ENCODE measurements around the gene AGA.

AGA gene

GRCh38 chr4:177393236-177393635 is 49.0 kb downstream of the AGA start:
- Histone ChIP-seq H3K4me3 (no peak overlapping the region), H3K4me1 (no peaks in the 10 kb centered on the region), H3K9me3 (no peaks in the 10 kb centered on the region), H3K27me3 (ENCODE audit: low read depth) (no peaks in the 10 kb centered on the region), H3K36me3 (replicated peaks) (no peaks in the 10 kb centered on the region)
- no peak for DNase-seq (ENCODE audit: low spot score in 2 of 2)
- in situ Hi-C loops (cut with MboI; ENCODE audit: low sequenced_read_pairs): no loop called here

GRCh38 chr4:177391953-177392352 is 50.3 kb downstream of the AGA start:
- H3K36me3 ChIP-seq (replicated peaks): no peaks in the 10 kb centered on the region
- H3K9me3 ChIP-seq: no peaks in the 10 kb centered on the region
- no peak overlapping the region for H3K4me3 ChIP-seq
- no peaks in the 10 kb centered on the region for H3K27me3 ChIP-seq (ENCODE audit: low read depth)
- DNase-seq (ENCODE audit: low spot score in 2 of 2): no peak
- in situ Hi-C loops (cut with MboI; ENCODE audit: low sequenced_read_pairs): no loop called here
- H3K4me1 ChIP-seq: no peaks in the 10 kb centered on the region

- in situ Hi-C loops (cut with MboI; ENCODE audit: low sequenced_read_pairs): no loop called here
- DNase-seq (ENCODE audit: low spot score in 2 of 2): no peak
- no peaks in the 10 kb centered on the region for H3K9me3 ChIP-seq
These were observed 51.0 kb downstream of the AGA start for GRCh38 chr4:177391287-177391686.

GRCh38 chr4:177386278-177386815 is 55.9 kb downstream of the AGA start:
- no peaks in the 10 kb centered on the region for H3K27me3 ChIP-seq (ENCODE audit: low read depth)
- in situ Hi-C loops (cut with MboI; ENCODE audit: low sequenced_read_pairs): no loop called here
- H3K9me3 ChIP-seq: 0 out of 2 replicates have a peak, but pooled peaks cover under 1% of the 10 kb centered on the region
- no peak for DNase-seq (ENCODE audit: low spot score in 2 of 2)
- H3K36me3 ChIP-seq (replicated peaks): no peaks in the 10 kb centered on the region
- peaks cover 4% of the 10 kb centered on the region for H3K4me1 ChIP-seq
- no peak overlapping the region for H3K4me3 ChIP-seq

More at GRCh38 chr4:177391287-177391686, 51.0 kb downstream of the AGA start:
- Histone ChIP-seq H3K36me3 (replicated peaks) (no peaks in the 10 kb centered on the region), H3K27me3 (ENCODE audit: low read depth) (no peaks in the 10 kb centered on the region), H3K4me1 (no peaks in the 10 kb centered on the region; the same call in 1 of the 2 replicates), H3K4me3 (no peak overlapping the region)

- Histone ChIP-seq H3K4me1 (peaks cover 4% of the 10 kb centered on the region), H3K27me3 (ENCODE audit: low read depth) (no peaks in the 10 kb centered on the region), H3K36me3 (replicated peaks) (no peaks in the 10 kb centered on the region), H3K4me3 (no peak overlapping the region), H3K9me3 (0 out of 2 replicates have a peak, but pooled peaks cover 3% of the 10 kb centered on the region)
- in situ Hi-C loops (cut with MboI; ENCODE audit: low sequenced_read_pairs): no loop called here
- no peak for DNase-seq (ENCODE audit: low spot score in 2 of 2)
These were observed 56.5 kb downstream of the AGA start for GRCh38 chr4:177385576-177386277.

GRCh38 chr4:177384856-177385397 is 57.3 kb downstream of the AGA start:
- 0 out of 2 replicates have a peak, but pooled peaks cover 3% of the 10 kb centered on the region for H3K9me3 ChIP-seq
- peaks cover 4% of the 10 kb centered on the region for H3K4me1 ChIP-seq
- H3K36me3 ChIP-seq (replicated peaks): no peaks in the 10 kb centered on the region
- in situ Hi-C loops (cut with MboI; ENCODE audit: low sequenced_read_pairs): no loop called here
- H3K4me3 ChIP-seq: no peak overlapping the region
- H3K27me3 ChIP-seq (ENCODE audit: low read depth): no peaks in the 10 kb centered on the region
- no peak for DNase-seq (ENCODE audit: low spot score in 2 of 2)

- H3K4me3 ChIP-seq: no peak overlapping the region
- 0 out of 2 replicates have a peak, but pooled peaks cover 3% of the 10 kb centered on the region for H3K9me3 ChIP-seq
- DNase-seq (ENCODE audit: low spot score in 2 of 2): no peak
- H3K27me3 ChIP-seq (ENCODE audit: low read depth): no peaks in the 10 kb centered on the region
- H3K36me3 ChIP-seq (replicated peaks): no peaks in the 10 kb centered on the region
- H3K4me1 ChIP-seq: peaks cover 4% of the 10 kb centered on the region
- in situ Hi-C loops (cut with MboI; ENCODE audit: low sequenced_read_pairs): no loop called here
These were observed 60.4 kb downstream of the AGA start for GRCh38 chr4:177381762-177382310.

Measured in HAP-1 (cell line).